Glomerular visceral epithelial cell (primary cell): ENCODE measurements around the gene RBM17.
"Not testable (repeated sequence)": the region's sequence is repeated elsewhere in the genome, so short reads cannot be mapped to it uniquely, and the experiment has no call there.

Source experiments
- DNase-seq: peaks from one replicate; pipeline ENCODE4 v3.0.0-alpha.2; 2016; ENCODE audit errors: extremely low spot score

Gene RBM17

DNA sequence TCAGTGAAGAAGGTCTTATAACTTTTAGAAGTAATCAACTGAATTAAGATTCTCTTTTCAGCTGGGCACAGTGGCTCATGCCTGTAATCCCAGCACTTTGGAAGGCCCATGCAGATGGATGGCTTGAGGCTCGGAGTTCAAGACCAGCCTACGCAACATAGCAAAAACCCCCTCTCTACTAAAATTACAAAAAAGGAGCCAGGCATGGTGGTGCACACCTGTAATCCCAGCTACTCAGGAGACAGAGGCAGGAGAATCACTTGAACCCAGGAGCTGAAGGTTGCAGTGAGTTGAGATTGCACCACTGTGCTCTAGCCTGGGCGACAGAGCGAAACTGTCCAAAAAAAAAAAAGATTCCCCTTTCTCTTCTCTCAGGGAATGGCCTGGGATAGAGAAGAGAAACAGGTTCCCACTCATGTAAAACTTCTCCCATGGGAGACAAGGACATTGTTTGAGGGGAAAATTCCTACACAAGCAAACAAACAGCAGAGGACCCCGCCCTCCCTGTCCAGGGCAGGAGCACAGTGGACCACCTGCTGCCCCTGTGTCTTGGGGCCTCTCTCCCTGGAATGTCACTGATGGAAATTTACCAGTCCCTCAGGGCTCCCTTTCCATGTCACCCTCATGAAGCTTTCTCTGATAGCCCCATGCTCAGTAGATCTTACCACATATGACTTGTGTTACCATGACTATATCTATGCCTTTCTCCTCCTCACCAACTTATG, 32.3 kb upstream of the RBM17 start:
- DNase-seq = no peak

DNA sequence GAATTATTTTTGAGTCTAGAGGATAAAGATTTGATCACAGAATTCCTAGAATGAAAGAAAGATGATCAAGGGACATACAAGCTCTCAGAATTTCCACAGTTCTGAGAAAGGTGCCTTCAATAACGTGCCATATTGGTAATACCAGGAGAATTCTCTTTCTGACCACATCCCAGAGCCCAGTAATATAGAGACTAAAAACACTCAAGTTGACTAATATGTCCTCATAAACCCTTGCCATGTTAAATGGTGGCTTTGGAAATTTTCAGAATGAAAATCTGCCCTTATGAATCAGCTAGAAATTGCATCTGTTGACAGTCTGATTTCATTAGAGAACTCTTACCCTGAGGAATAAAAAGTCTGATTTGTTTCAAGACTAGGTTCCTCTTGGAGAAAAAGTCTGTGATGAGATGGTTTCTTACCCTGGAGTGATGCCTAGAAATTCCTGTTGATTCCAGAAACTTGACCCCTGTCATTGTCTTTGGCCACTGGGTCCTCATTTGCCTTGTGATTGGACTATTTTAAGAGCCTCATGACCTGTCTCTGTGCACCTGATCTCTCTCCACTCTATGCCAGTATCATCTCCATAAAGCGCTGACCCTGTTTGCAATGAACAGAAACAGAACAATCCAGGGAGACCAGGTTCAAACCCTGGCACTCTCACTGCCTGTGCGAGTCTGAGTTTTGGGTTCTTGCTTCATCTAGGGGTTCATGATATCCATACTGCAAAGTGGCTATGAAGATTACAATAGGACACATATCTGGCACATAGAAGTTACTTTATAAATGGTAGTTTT, 30.0 kb upstream of the RBM17 start:
- no peak for DNase-seq

DNA sequence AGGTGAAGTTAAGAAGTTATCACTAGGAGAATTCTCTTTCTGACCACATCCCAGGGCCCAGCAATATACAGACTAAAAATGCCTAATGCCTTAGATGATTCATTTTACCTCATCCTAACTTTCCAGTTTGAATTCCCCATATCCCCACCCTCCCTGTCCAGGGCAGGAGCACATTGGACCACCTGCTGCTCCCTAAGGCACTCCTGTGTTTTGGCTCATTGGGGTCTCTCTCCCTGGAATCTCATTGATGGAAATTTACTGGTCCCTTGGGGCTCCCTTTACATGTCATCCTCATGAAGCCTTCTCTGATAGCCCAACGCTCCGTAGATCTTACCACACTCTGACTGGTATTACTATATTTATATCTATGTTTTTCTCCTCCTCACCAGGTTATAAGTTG, 29.3 kb upstream of the RBM17 start:
- no peak for DNase-seq

DNA sequence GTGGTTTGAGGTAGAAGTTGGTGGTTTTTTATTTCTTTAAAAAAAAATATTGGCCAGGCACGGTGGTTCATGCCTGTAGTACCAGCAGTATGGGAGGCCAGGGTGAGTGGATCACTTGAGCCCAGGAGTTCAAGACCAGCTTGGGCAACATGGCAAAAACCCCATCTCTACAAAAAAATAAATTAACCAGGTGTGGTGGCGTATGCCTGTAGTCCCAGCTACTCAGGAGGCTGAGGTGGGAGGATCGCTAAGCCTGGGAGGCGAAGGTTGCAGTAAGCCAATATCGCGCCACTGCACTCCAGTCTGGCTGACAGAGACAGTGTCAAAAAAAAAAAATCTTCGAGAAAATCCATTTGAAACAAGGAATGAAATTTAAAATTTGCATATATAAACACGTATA, 27.8 kb upstream of the RBM17 start:
- DNase-seq = no peak

DNA sequence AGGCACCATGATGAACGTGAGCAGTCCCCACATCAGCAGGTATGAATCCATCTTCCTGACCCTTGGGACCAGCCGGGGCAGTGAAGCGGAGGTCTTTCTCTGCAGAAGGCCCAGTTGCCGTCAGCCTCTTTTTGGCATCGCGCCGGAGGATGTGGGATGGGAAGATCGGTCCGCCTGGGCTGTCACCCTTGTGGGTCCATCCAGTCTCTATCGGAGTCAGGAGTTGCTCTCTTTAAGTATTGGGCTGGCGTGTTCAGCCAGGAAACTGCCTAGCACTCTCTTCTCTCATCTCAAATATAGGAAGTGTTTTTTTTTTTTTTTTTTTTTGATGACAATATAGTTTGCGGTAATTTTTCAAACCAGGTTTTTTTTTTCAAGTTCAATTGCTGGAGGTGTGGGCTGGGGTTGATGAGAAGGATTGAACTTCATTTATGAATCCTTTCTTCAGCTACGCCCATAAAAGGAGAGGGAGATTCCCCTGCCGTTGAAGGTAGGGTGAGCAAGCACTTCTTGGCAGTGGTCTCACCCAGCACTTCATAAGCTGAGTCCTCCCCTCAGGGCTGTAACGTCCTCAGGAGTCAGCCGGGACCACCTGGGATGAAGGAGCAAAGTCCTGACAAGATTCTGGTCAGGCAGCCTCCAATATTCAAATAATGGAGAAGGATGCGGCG, 26.6 kb upstream of the RBM17 start, which contains the start of gene IL2RA:
Gene IL2RA (minus strand): TSS at position 267 of the 671 bp plus-strand sequence. CDS start 216 bp downstream, at position 51.
- no peak for DNase-seq

DNA sequence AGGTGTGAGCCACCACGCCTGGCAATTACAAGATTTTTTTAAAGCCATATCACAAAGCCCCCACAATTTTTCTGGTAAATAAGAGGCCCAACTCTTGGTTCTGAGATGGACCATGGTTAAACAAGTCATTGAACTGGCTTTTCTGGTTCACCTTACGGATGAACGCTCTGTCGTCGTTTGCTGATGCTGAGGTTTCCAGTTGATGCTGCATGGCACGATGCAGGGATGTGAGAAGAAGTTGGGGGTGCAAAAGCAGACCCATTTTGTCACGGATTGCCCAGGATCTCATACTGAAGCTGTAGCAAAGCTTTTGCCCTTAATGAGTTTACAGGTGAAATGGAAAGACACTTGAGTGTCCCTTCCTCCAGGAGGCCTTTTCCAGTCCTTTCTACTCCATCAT, 24.7 kb upstream of the RBM17 start:
- DNase-seq = no peak

DNA sequence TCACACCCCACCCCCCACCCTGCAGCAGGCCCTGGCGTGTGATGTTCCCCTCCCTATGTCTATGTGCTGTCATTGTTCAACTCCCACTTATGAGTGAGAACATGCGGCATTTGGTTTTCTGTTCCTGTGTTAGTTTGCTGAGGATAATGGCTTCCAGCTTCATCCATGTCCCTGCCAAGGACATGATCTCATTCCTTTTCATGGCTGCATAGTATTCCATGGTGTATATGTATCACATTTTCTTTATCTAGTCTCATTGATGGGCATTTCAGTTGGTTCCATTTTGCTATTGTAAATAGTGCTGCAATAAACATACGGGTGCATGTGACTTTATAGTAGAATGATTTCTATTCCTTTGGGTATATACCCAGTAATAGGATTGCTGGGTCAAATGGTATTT, 24.1 kb upstream of the RBM17 start:
- not testable (repeated sequence) for DNase-seq

DNA sequence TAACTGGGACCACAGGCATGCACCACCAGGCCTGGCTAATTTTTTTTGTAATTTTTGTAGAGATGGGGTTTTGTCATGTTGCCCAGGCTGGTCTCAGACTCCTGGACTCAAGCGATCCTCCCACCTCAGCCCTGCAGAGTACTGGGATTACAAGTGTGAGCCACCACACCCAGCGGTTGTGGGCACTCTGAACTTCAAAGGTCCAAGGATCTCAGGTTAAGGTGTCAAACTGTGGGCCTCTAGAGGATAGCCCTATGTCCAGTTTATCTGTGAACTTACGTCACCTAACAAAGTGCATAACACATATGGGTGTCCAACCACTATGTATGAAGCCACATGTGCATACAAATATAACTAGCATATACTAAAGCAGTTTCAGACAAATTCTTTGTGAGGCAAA, 23.4 kb upstream of the RBM17 start:
- DNase-seq = no peak

DNA sequence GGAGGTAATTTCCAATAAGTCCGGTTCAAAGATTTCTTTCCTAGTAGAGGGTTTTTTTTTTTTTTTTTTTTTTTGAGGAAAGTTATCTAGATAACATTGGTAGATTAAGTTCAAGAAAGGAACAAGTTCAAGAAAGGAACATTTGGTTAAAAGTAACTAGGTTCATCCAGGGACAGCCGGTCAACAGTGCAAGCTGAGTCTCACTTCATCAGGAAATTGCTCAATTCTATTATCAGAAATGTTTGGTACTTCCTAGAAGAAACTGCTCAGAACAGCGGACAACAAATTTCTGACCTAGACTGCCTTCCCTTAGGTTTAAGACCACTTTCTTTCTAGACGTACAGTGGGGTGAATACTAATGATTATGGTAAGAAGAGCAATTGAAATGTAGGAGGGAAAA, 23.0 kb upstream of the RBM17 start:
- no peak for DNase-seq

DNA sequence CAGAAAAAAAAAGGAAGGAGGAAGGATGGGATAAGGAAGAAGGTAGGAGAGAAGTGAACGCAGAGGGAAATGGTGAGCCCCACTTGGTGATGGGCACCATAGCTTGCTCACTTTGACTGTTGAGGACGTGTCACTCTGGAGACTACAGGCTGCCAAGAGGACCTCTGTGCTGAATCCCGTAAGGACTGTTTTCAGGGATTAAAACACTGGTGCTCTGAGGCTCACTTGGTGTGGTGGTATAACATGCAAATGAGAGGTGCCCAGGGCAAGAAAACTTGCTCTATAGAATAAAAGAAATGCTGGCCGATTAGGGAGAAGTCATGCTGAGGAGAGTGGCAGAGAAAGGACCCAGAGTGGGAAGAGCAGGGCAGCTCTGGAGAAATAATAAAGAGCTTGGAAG, 21.4 kb upstream of the RBM17 start:
- DNase-seq = no peak

DNA sequence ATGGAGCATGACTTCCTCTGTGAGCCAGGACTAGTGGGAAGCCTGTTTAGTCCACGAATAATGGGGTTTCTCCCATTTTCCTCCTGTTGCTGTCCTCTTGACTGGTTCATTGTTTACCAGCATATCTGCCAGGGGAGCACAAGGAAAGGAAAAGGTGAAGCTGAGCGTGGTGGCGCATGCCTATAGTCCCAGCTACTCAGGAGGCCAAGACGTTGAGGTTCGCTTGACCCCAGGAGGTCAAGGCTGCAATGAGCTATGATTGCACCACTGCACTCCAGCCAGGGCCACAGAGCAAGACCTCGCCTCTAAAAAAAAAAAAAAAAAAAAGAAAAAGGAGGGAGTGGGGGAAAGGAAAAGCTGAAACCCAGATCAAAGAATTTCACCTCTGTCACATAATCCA, 20.8 kb upstream of the RBM17 start:
- no peak for DNase-seq

DNA sequence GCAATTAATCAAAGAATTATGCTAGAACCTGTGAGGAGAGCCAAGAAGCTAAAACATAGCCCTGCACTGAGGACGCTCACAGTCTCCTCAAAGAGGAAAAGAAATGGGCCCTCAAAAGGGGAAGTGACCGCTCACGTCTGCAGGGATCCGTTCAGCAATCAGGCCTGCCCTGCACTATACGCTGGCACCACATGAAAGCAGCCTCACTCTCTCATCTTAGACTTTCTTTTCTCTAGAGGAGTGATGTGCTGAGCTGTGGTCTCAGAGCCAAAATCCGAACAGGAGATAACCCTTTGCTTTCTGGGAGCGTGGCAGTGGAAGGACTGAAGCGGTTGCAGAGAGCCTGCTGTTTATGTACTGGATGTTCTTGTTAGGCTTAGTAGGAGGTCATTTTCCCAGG, 20.4 kb upstream of the RBM17 start:
- no peak for DNase-seq

DNA sequence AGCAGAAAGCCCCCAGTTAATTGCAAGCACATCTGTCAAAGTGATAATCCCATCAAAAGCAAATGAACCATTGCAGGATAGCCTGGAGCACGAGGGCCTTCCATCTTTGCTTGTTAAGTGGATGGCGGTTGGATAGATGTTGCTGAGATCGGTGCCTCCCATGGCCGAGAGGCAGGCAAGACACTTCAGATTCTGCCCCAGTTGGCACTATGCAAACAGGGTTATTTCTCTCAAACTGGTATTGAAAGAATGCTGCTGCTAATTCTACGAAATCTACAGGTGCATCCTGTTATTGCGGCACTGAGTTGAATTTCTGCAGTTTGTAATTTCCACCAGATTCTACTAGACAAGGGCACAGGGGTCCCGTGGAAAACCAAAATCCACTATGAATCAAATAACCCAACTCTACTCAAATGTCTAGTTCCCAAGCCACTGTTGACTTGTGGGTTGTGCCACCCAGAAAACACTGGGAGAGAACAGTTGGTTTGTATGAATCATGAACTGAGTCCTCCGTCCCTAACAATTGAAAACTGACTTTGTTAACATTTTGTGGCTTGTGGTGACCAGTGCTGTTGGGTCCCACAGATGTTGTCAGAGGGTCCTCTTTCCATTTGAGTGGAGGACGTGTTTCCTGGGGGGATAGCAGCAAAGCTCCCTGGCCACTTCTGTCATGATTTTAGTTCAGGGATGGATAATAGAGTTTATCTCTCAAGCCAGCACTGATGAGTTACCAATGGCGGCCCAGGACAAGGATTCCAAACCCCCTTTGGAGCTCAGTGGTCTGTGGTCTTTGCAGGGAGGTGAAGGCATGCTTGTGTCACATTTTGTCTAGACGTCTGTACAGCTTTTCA, 19.5 kb upstream of the RBM17 start:
- no peak for DNase-seq

DNA sequence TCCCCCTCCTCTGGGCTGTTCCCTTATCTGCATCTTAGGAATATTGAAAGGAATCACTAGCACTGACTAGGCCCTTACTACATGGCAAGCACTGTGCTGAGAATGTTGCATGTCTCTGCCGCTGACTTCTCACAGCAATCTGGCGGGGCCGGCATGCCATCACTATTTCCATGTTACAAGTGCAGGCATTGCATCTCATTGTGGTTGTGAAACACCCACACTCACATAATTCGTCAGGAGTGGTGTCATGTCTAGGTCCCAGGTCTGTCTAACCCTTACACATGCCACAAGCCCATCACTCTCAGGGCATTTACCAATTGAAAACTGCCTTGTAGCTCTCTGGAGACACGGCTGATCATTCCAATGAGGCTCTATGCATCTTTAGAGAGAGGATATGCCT, 18.2 kb upstream of the RBM17 start:
- no peak for DNase-seq

DNA sequence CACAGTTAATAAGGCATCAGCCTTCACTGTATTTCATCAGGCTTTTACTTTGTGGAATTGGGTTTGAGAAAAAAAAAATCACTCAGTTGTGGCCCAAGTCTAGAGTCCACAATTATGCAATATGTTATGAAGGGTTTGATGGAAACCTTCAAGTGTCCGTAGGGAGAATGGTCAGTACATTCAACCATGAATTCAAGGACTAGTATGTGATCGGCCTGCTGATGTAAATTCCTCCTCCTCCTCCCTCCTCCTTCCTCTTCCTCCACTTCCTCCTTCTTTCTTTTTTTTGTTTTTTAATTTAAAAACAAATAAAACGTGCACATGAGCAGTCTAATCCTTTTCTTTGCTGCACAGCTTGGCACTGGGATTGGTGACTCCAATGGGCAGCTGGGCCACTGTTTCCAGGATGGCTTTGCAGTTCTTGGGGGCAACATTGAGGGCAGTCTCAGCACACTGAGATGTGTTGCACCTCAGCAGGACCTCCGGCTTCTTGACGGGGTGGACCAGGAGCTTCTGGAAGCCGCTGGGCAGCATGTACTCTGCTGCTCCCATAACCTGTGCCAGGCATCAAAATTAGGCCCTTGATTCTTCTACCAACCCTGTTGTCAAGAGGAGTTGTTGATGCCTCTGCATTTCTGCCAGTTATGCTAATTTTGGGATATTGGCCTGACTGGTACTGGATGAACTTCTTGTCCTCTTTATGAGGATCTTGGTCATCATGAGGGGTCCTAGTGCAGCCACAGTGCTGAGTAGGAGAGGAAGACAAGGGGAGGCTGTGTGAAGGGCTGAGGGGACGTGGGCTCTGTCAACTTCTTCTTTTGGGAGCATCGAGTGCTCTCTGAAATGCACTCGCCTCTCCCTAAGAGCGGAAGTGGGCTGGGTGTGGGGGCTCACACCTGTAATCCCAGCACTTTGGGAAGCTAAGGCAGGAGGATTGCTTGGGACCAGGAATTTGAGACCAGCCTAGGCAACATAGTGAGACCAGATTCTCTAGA, 17.4 kb upstream of the RBM17 start:
- no peak for DNase-seq

DNA sequence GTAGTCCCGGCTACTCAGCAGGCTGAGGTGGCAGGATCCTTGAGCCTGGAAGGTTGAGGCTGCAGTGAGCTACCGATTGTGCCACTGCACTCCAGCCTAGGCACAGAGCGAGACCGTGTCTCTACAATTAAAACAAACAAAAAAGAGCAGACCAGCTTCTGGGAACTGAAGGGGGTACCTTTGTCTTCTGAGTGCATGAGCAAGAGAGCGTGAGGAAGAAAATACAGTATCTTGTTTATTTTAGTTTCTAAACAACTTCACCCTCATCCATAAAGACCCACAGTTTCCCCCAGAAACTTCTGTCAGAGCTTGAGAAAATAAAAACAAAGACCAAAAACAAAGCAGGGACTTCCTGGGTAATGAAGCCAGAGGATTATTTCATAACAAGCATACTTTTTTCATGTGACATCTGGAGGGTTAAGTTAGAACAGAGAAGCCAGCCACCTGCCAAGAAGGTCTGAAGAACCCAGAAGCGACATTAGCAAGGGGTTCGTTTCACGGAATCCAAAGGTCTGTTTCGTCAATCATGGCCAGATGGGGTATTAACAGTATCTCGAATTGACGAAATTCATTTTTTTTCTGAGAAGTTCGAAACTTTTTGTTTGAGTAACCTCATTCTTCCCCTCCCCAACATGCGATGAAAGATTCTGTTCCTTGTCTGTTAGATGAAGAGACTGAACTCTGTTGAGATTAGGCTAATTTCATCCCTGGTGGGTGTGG, 16.5 kb upstream of the RBM17 start:
- no peak for DNase-seq

DNA sequence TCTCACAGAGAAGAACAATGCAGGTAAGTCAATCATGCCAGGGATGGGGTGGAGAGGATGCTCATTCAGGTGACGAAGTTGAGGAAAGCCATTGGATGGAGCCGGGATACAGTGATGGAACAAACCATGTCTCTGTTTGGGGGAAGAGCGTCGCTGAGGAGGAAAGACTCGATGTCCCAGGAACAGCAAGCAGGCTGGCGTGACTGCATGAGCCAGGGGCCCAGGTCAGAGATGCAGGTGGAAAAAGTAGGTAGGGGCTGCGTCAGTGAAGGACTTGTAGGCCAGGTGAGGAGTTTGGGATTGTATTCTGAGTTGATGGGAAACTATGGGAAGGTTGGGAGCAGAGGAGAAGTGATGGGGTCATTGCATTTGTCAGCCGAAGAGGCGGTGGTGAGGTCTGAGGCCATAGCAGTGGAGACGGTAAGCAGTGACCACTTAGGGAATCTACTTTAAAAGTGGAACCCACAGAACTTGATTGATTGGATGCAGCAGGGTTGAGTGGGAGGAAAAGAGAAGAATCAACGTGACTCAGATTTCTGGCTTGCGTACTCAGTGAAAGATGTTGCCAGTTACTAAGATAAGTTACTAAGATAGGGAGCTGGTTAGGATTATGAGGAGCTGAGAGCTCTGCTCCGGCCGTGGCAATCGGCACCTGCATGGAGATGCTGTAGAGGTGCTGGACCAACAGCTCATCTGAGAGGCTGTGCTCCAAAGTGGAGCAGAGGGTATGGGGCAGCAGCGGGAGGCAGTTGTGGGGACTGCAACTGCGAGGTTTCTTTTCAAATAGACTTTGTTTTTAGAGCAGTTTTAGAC, 14.1 kb upstream of the RBM17 start:
- DNase-seq = no peak

DNA sequence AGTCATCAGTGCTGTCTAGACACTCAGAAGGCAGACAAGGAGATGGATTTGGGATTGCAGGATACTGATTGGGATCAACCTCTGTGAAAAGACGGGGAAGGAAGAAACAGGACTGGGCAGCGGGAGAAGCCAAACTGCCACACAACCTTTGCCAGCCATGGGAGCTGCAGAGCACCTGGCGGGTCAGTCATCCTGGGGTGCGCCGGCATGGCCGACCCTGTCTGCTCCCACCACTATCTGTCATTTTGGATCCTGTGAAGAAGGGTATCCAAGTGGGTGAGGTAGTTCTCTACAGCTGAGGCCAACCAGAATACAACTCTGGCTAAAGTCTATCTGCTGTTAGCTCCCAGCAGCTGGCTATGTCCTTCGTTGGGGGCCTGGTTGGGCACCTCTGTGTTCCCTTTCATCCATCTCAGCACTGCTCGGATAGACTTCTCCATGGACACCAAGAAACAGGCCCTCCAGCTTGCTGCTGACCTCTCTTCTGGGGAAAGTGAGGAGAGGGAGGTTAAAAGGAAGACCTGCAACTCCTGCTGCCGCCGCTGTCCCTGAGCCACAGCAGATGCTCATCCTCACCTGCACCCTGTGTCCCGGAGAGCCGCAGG, 11.7 kb upstream of the RBM17 start:
- no peak for DNase-seq

DNA sequence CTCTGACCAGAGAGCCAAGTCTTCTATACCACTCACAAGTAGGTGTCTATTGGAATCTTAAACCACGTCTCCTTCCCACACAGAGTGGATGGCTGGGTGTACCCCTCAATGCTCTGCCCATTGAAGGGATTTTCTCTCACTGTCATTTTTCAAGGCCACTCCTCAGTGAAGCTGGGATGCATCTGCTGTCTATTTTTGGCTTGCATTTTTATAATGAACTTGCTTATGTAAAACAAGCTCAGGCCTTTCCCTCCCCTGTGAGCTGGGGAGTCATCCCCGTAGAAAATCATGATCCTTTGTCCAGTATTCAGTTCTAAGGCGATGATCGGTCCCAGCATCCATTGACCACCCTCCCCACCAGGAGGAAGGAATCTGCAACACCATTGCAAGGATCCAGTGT, 9.8 kb upstream of the RBM17 start:
- no peak for DNase-seq
